ENCODE results near the gene IFIT2. TPM values are rescaled to one million over a fixed set of nuclear protein-coding genes. Genes with fewer than 3 reads are reported as not detected.

Gene IFIT2
- total and polyA plus RNA-seq, 2 experiments from 2014 or later: 2.9 to 4.6 TPM

DNA sequence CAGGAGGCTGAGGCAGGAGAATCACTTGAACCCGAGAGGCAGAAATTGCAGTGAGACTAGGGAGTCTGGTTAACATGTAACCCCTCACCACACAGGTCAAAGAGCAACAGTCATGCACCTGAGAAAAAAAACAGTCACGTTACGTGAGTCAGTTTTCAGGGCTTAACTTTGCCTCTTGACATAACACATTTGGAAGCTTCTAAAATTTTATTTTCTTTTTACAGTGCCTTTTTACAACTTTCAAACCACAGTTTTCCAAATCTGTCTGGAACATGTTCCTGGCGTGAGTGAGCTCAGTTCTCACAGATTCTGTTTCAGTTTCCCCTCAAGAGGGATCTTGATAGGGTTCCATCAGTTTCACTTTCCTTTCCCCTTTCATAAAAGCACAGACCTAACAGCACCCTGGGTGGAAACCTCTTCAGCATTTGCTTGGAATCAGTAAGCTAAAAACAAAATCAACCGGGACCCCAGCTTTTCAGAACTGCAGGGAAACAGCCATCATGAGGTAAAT lies 30.3 kb downstream of the IFIT2 start:
- peak overlapping the region; percentile 6 for H3K4me3 ChIP-seq
- H3K4me2 ChIP-seq: peak overlapping the region; percentile 73
- H4K20me1 ChIP-seq (ENCODE audit: insufficient read depth, poor library complexity, severe bottlenecking): no peaks in the 10 kb centered on the region
- H3K9me2 ChIP-seq (replicated peaks; ENCODE audit: insufficient read depth): no peaks in the 10 kb centered on the region
- no peaks in the 10 kb centered on the region for H3K36me3 ChIP-seq (replicated peaks; ENCODE audit: insufficient read depth, low read depth)
- no peaks in the 10 kb centered on the region for H3K27me3 ChIP-seq
- H3K9me3 ChIP-seq (ENCODE audit: low read depth): no peaks in the 10 kb centered on the region
- peaks cover 17% of the 10 kb centered on the region for H3K79me2 ChIP-seq
- peak overlapping the region; percentile 88 for H3K27ac ChIP-seq
- 22% methylated on average over 5 of the region's 5 CpGs for WGBS (ENCODE audit: low lambda C conversion rate, missing lambda C conversion rate)
- peaks cover 23% of the 10 kb centered on the region for H3K4me1 ChIP-seq (ENCODE audit: insufficient read depth)
- DNase-seq (ENCODE audit: low spot score): peak; percentile 56
- no peak for TF ChIP-seq EZH2phosphoT487 (IDR thresholded peaks at IDR 0.05; ENCODE audit: low read depth, severe bottlenecking, unreplicated experiment)
- TF ChIP-seq, protein P1, sequence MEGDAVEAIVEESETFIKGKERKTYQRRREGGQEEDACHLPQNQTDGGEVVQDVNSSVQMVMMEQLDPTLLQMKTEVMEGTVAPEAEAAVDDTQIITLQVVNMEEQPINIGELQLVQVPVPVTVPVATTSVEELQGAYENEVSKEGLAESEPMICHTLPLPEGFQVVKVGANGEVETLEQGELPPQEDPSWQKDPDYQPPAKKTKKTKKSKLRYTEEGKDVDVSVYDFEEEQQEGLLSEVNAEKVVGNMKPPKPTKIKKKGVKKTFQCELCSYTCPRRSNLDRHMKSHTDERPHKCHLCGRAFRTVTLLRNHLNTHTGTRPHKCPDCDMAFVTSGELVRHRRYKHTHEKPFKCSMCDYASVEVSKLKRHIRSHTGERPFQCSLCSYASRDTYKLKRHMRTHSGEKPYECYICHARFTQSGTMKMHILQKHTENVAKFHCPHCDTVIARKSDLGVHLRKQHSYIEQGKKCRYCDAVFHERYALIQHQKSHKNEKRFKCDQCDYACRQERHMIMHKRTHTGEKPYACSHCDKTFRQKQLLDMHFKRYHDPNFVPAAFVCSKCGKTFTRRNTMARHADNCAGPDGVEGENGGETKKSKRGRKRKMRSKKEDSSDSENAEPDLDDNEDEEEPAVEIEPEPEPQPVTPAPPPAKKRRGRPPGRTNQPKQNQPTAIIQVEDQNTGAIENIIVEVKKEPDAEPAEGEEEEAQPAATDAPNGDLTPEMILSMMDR (IDR thresholded peaks at IDR 0.05; ENCODE audit: poor library complexity): no peak
- no peak for TF ChIP-seq EZH2 (IDR thresholded peaks at IDR 0.05; ENCODE audit: borderline replicate concordance)
- H2AFZ ChIP-seq: peak overlapping the region; percentile 44

DNA sequence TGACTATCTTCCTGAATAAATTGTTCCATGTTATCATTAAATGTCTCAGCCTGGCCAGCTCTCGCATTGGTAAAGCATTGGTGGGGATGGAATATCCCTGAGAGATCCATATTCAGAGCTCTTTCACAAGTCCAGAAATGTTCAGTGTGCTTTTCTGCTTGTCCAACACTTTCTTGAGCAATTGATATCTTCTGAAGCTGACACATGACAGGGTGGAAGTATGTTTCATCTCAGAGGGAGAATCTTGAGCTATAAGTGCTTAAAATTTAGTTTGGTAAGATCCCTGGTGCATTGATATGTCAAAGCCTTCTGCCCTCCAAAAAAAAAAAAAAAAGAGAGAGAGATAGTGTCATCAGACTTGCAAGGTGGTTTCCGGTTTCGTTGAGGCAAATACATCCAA lies 33.4 kb downstream of the IFIT2 start:
- Histone ChIP-seq H3K9me3 (ENCODE audit: low read depth) (no peaks in the 10 kb centered on the region), H3K27ac (no peak overlapping the region), H3K36me3 (replicated peaks; ENCODE audit: insufficient read depth, low read depth) (no peaks in the 10 kb centered on the region), H3K4me2 (no peak overlapping the region), H3K4me3 (no peak overlapping the region), H3K27me3 (no peaks in the 10 kb centered on the region), H4K20me1 (ENCODE audit: insufficient read depth, poor library complexity, severe bottlenecking) (no peaks in the 10 kb centered on the region), H3K79me2 (peaks cover 17% of the 10 kb centered on the region), H3K9me2 (replicated peaks; ENCODE audit: insufficient read depth) (no peaks in the 10 kb centered on the region), H2AFZ (no peak overlapping the region), H3K4me1 (ENCODE audit: insufficient read depth) (peaks cover 19% of the 10 kb centered on the region)
- no peak for DNase-seq (ENCODE audit: low spot score)
- TF ChIP-seq EZH2 (IDR thresholded peaks at IDR 0.05; ENCODE audit: borderline replicate concordance): no peak
- no peak for TF ChIP-seq EZH2phosphoT487 (IDR thresholded peaks at IDR 0.05; ENCODE audit: low read depth, severe bottlenecking, unreplicated experiment)
- TF ChIP-seq, protein P1 (IDR thresholded peaks at IDR 0.05; ENCODE audit: poor library complexity): no peak
- 90% methylated on average over 3 of the region's 3 CpGs for WGBS (ENCODE audit: low lambda C conversion rate, missing lambda C conversion rate)

DNA sequence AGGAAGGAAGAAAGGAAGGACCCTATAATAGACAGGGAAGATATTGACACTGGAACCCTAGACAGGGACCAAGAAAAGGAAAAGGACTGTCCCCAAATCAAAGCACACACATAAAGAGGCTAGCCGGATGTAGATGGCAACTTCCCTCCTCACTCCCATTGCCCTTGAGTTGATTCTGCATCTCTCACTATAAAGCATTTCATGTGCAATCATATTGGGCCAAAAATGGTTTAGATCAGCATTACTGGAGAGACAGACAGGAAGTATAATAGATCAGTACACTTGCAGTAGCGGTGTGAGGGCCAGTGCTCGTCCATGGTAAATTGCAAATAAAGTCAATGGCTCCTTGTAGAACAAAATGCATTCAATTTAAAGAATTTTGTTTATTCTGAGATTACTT lies 34.4 kb downstream of the IFIT2 start:
- WGBS (ENCODE audit: low lambda C conversion rate, missing lambda C conversion rate): 98% methylated on average over 3 of the region's 3 CpGs
- no peaks in the 10 kb centered on the region for H3K9me3 ChIP-seq (ENCODE audit: low read depth)
- H2AFZ ChIP-seq: no peak overlapping the region
- no peaks in the 10 kb centered on the region for H4K20me1 ChIP-seq (ENCODE audit: insufficient read depth, poor library complexity, severe bottlenecking)
- no peak overlapping the region for H3K27ac ChIP-seq
- no peaks in the 10 kb centered on the region for H3K36me3 ChIP-seq (replicated peaks; ENCODE audit: insufficient read depth, low read depth)
- no peaks in the 10 kb centered on the region for H3K27me3 ChIP-seq
- H3K4me2 ChIP-seq: no peak overlapping the region
- no peaks in the 10 kb centered on the region for H3K9me2 ChIP-seq (replicated peaks; ENCODE audit: insufficient read depth)
- TF ChIP-seq EZH2 (IDR thresholded peaks at IDR 0.05; ENCODE audit: borderline replicate concordance): no peak
- no peak for TF ChIP-seq EZH2phosphoT487 (IDR thresholded peaks at IDR 0.05; ENCODE audit: low read depth, severe bottlenecking, unreplicated experiment)
- TF ChIP-seq, protein P1 (IDR thresholded peaks at IDR 0.05; ENCODE audit: poor library complexity): no peak
- peaks cover 17% of the 10 kb centered on the region for H3K79me2 ChIP-seq
- no peak for DNase-seq (ENCODE audit: low spot score)
- no peak overlapping the region for H3K4me3 ChIP-seq
- H3K4me1 ChIP-seq (ENCODE audit: insufficient read depth): peaks cover 19% of the 10 kb centered on the region
